Right lung (tissue), 5 donors: Measurements from ENCODE around the gene NCOA5. TPM values are rescaled to one million over a fixed set of nuclear protein-coding genes. Genes with fewer than 3 reads are reported as not detected.

ENCODE experiments used
- DNase-seq, 2 donors: peaks; one replicate each; pipeline ENCODE4 v3.0.0-alpha.2; 2013
- polyA plus RNA-seq, 5 donors: library from polyadenylated mRNA; unstranded; fragments of 120-200 nt; gene quantifications; one replicate each; pipeline versions ENCODE4 v1.2.1 to v1.2.3, GENCODE V29; 2013; ENCODE audit warnings: inconsistent platforms in 1 of 5, low replicate concordance in 1 of 5; ENCODE audit not compliant: insufficient read length in 5 of 5, insufficient read depth in 1 of 5

The NCOA5 gene
- polyA plus RNA-seq, 5 donors = 45.0 to 58.9 (median 49.9) TPM

DNA sequence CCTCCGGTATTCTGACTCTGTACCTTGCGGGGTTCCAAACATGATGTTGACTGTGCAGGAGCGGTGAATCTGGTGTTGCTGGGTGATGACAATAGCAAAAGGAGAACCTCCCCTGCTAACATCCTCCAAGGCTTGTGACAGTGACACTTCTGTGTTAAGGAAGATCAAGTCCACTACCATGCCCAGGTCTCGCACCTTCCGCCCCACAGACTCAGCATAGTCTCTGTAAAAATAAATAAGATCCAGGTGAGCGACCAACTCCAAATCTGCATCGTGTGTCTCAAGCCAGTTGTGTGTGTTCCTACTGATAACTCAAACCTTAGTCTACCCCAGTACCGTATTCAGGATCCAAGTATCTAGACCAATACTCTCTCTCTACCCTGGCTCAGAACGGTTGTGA, 24.8 kb downstream of the NCOA5 start:
- DNase-seq = no peak

DNA sequence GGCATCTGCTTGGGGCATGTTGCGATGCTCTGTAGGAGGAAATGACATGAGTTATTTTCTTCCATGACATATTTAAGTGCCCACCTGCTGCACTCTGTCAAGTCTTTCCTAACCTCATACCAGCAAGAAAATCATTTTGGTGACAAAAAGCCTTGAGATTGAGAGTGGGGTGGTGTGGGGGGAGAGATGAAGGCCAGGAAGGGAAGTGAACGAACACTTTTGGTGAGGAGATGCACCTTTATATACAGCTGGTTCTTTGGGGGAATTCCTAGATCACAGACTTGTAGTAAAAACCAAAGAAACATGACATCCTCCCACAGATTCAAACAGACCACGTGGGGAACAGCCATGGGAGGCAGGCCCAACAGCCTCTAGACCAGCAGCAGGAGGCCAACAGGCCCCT, 26.1 kb downstream of the NCOA5 start:
- no peak for DNase-seq

DNA sequence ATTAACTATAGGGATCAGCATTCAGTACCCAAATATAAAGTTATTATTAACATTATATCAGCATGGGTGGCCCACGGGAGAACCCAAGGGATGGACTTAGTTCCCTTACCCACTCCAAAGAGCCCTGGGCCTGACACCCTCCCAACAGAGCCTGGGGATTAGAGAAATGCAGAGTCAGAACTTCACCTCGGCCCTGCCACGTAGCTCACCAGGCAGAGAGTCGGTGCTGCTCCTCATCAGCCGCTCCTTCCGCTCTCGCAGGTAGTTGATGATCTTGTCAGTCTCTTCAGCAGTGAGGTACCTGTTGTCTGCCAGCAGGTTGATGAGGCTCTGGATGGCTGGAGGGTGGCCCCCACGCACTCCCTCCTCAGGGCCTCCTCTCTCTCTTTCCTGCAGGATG, 26.6 kb downstream of the NCOA5 start:
- no peak for DNase-seq

DNA sequence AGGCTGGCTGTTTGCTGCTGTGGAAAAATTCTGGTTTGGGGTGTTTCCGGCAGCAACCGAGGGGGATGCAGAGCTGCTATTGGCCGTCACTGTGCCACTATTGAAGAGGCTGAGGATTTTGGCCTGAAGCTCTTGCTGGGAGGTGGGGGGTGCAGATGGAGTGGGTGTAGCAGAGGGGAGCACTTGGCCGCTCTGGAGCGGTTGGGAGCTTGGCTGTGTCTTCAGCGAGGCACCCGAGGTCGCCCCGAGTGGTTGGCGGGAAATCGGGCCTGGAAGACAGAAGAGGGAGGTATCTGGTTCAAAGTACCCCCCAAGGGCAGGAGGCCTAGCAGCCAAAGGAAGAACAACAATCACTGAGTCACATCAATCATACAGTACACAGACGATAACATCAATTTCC, 27.1 kb downstream of the NCOA5 start:
- no peak for DNase-seq

DNA sequence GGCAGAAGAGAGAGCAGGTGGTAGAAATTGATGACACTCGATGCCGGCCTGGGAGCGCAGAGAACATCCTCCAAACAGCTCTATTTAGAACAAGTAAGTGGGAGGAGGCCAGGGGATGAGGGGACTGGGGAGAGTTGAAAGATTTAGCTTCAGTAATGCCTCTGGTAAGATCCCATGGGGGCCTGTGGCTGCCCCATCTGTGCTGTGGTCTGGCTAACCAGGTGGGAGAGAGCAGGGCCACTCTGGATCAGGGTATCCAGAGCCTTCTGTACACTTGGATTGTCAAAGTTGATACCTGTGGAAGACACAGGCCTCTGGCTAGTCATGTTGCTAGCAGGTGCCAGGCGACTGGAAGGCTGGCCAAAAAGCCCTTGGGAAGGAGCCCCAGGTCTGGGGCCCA, 27.6 kb downstream of the NCOA5 start:
- DNase-seq = no peak

DNA sequence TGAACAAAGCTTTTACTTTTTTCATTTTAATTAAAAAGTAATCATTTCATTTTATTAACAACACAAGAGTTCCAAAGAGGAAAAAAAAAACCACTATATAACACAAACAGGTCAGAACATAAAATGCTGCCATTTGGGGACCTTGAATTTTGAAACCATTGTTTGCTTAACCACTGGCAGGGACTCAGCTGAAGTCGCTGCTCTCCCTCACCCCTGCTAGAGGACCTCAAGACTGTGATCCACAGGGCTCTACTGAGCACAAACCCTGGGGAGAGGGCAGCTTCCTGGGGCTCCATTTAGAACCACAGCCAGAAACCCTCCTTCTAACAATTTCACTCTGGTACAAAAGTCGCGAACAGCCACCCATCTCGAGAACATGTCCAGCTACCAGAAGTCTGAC, 28.8 kb downstream of the NCOA5 start:
- no peak for DNase-seq

DNA sequence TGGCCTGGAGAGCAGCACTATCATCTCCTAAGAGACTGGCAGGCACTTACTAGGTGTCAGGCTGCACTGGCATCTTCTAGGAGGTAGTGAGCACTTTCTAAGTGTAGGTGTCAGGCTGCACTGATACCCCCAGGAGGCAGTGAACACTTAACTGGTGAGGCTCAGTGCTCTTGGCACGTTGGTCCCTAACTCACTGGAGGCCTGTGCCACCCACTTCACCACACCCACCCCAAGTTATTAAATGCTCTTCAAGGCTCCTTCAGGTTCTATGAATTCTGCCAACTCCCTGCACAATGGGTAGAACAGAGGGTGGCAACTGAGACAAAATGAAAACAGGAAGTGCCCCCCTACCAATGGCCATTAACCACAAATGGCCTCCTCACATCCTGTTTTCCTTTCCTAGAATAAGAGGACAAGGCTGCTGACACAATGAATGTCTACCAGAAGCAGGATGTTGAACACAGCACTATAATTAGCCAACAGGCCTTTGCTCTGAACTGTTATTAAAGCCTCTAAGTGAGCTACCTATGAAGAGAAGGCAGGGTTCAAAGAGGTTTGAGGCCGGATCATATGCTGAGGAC, 29.4 kb downstream of the NCOA5 start:
- DNase-seq = peak in 1 of 2 donors; percentile 8

DNA sequence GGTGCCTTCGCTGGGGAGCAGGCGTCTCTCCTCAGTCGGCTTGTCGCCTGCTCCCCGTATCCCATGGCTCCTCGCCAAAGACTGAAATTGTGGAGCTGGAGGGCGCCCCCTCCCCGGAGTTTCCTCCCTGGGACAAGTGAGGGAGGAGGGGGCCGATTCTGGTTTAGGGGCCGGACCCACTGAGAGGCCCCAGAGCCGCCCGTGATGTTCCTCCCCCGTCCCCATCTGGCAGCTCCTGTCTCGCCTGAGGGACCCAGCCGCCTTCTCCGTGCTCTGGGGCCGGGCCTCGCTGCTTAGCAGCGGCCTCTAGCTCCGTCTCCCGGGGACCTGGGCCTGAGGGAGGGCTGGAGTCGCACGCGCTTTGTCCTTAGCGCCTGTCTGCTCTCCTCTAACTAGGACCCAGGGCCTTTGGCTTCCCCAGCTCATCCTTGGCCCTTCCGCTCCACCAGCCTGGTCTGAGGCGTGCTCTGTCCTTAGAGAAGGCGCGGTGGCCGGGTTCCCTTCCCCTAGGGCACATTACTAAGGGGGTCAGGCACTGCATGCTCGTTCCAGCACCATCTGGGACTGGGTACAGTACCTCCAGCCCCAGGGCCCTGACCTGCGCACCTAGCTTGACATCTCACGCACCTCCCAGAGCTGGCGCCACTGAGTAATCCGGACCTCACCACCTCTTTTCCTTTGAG, 31.0 kb downstream of the NCOA5 start:
- peak in 1 of 2 donors; percentile 12 for DNase-seq

DNA sequence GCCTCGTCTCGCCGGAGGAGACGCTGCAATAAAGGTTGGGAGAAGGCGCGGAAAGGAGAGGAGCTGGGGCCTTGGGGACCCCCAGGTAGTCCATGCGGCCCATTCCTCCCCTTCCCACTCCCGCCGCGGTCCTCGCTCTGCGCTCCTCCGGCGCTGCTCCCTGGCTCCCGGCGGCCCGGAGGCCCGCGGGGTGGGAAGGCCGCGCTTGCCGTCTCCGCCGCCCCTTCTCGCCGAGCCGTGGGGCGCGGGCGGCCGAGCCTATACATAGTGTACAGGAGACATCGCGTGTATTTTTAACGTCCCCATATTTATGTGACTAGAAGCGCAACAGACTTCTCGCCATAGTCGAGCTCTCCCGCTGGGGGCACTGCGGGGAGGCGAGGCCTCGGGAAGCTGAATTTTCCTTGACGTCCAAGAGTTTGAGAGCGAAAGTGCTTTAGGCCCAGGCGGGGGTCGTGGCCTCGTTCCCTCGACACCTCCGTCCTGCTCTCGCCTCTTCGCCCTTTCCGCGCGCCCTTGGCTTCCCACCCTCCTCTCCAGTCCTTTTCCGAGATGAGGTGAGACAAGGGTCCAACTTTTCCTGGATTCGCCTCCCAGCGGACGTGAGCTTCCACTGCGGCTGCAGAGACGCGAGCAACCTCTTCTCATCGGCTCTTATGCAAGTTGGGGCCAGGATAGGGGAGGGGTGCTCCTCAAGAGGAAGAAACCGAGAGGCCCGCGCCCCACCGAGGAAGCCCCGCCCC, 31.7 kb downstream of the NCOA5 start:
- peak; percentile 15 to 17 for DNase-seq

DNA sequence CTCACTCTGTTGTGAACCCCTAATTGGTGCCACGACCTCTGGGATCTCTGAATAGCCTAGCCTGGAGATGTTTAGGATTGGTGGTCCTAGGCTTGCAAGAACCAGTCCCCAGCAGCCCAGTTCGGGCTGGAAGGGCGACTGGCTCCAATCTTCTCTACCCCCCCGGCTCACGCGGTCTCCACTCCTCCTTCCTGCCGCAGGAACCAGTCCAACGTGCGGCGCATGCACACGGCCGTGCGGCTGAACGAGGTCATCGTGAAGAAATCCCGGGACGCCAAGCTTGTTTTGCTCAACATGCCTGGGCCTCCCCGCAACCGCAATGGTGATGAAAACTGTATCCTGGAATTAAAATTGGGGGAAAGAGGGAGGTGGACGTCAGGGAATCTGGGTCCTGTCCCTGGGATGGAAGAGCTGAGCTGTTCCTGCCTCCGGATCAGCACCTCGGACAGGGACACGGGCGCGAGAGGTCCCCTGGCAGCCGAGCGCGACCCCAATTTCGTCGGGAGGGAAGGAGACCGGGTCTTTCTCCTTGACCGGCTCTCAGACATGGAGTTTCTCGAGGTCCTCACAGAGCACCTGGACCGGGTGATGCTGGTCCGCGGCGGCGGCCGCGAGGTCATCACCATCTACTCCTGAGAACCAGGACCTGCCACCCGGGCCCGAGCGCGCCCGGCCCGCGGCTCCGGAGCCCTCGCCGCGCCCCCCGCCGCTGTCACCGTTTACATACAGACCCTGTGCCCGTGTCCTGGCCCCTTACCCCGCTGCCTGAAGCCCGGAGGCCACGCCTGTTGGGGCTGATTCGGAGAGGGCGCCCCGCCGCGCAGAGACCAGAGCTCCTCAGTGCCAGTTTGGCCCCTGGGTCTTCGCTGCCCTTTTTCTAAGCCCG, 32.5 kb downstream of the NCOA5 start:
- DNase-seq = peak; percentile 51 to 53

DNA sequence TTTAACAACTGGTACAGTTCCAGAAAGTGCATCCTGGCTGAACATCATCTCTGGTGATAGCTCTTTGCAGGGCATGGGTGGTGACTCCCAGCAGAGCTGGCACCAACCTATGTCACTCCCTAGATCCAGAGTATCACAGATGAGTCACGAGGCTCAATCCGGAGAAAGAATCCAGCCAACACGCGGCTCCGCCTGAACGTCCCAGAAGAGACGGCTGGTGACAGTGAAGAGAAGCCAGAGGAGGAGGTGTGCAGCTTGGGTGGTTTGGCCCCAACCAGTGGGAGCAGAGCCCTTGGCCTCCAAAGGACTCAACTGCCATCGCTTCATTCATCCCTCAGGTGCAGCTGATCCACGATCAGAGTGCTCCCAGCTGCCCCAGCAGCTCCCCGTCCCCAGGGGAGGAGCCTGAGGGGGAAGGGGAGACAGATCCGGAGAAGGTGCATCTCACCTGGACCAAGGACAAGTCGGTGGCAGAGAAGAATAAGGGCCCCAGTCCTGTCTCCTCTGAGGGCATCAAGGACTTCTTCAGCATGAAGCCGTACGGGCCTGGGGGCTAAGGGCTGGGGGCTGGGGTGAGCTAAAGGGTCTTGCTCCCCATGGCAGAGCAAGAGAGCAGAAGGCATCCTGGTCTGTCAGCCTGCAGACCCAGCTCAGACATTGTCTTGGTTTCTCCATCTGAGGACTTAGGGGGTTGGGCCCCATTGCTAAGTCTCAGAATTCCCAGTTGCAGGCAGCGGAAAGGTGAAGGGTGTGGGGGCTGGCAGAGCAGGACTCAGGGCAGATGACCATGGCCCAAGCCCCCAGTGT, 33.5 kb downstream of the NCOA5 start:
- no peak for DNase-seq

DNA sequence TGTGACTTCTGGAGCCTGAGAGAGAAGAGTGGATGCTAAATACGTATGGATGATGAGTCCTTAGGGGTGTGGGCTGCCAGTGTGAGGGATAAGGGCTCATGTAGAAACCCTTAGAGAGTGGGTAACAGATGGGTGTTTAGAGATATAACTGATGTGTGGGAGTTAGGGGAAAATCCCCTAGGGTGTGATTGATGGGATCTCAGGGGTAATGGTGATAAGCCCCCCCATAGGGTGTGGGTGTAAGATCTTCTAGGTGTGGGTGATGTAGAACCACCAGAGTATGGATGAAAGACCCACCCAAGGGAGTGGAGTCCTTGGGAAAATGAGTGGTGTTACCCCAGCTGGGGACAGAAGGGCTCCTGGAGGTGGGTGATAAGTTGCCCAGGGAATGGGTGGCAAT, 34.5 kb downstream of the NCOA5 start:
- no peak for DNase-seq

DNA sequence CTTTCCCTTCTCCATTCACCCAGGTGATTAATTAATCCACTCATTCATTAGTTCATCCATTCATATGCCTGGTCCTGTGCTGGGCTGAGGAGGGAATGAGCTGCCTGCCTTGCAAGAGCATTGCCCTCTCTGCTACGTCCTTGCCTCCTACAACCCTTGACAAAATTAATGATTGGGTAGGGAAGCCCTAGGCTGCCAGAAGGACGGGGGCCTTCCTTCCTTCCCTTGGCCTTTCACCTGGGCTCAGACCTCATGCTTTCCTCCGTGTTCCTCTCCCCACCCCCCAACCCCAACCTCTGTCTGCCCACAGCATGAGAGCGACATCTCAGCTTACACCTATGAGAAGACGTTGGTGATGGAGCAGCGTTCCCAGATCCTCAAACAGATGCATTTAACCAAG, 35.2 kb downstream of the NCOA5 start:
- DNase-seq = no peak

DNA sequence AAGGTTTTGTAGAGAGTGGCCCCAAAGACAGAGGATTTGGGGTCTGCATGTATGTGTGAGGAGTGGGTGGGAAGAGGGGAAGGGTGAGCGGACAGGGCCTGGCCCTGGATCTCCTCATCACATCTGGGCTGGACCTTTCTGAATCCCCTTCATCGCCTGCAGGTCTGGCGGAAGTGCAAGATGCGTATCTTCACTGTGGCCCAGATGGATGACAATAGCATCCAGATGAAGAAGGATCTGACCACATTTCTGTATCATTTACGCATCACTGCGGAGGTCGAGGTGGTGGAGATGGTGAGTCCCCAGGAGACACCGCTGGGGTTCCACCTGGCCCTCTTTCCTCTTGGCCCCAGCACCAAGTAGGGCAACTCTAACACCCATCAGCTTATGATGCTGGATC, 36.3 kb downstream of the NCOA5 start:
- no peak for DNase-seq

DNA sequence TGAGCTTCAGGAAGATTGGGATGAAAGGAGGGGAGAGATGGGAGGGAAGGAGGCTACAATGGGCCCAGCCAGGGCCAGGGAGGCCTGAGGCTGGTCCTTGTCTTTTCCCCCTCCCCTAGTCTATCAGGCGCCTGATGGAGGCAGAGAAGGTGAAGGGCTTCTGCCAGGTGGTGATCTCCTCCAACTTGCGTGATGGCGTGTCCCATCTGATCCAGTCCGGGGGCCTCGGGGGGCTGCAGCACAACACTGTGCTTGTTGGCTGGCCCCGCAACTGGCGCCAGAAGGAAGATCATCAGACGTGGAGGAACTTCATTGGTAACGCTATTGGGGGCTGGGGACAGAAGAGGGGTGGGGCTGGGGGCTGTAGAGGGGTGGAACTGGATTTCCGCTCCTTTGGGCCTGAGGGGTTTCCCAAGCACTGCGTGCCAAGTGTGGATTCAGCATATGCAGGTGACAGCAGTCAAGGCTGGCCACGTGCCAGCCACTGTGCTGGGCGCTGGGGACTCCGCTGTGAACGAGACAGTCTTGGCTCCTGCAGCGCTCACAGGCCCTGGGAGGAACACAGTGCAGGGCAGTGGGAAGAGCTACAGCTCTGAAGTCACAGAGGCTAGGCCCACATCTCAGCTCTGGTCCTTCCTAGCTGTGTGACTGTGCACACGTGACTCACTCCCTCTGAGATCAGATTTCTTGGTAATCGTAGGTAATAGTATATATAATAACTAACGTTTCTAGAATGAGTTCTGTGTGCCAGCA, 38.0 kb downstream of the NCOA5 start:
- no peak for DNase-seq

DNA sequence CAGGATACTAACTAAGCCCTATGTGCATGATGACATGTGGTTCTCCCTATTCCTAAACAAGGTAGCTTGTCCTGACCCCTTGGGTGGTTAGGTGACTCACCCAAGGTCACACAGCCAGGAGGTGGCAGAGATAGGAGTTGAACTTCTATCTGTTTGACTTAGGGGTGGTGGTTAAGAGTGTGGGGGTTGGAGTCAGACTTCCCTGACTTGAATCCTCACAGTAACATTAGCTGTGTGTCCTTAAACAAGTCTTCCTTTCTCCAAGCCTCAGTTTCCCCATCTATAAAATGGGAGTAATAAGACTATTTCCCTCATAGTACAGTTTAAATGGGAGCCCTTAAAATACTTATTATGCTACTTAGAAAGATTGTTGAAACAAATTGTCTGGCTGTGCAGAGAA, 38.9 kb downstream of the NCOA5 start:
- no peak for DNase-seq

DNA sequence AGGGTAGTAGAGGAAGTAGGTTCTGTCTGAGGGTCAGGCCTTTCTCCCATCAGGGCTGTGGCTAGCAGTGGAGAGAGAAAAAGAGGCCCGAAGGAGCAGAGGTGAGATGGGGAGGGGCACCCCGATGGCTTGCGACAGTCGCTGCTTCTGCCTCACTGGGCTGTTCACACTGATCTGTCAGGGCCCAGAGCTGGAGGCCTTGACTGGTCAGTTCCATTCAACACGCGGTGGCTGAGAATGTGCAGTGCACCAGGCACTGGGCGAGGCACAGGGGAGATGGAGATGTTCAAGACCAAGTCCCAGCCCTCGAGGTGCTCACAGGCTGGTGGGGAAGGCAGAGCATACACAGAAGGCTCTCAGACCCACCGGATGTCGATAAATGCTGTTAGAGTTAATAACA, 39.3 kb downstream of the NCOA5 start:
- no peak for DNase-seq

DNA sequence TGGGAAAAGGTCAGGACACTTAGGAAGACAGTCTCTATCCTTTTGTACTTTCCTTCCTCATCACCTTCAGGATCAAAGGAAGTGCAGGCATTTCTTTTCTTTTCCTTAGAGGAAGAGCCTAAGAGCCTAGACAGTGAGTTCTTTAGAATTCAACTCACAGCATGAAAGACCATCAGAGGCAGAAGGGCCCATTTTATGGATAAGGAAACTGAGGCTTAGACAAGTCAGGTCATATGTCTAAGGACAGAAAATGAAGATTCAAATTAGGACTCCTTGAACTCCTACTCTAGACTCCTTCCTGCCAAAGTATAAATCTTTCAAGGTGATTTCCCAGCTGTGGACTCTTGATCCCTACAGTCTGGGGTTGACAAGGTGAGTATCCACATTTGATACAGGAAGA, 39.9 kb downstream of the NCOA5 start:
- no peak for DNase-seq

DNA sequence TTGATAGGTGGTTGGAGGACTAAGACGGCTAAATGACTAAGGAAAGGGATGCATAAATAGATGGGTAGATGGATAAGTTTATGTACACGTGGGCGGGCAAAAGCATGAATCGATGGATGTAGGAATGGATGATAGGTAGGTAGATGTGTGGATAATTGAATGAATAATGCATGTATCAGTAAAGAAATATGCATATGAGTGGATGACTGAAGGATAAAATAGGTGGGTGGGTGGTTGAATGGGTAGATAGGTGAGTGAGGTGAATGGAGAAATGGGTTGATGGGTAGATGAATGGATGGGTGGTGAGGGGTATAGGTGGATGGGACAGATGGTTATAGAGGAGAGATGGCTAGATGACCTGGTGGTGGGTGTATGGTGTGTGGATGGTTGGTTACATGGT, 40.6 kb downstream of the NCOA5 start:
- no peak for DNase-seq

DNA sequence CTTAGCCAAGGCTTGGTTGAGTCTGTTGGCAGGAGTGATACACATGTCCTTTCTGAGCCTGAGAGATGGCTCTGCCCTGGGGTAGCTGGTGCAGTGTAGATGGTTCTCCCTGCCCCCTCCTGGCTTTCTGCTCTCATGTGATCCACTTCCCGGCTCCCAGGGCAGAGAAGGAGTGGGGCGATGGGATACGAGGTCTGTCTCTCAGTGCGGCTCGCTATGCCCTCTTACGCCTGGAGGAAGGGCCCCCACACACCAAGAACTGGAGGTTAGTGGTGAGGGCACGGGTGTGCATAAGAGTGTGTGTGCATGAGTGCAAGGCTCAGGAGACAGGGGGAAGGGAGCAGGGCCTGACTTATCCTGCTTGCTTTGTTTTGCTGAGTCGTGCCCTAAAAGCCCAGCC, 41.9 kb downstream of the NCOA5 start:
- DNase-seq = no peak
